Amniotic epithelial cell (primary cell): ENCODE measurements around the gene MRPS14.
A peak's percentile ranks its signal among the peaks of the same experiment; 100 is the strongest.

Source experiments
- DNase-seq: peaks from one replicate; pipeline ENCODE4 v3.0.0-alpha.2; 2010; ENCODE audit warnings: low read depth

Gene MRPS14

GRCh38 chr1:175019524-175019923 is 3.7 kb downstream of the MRPS14 start:
- no peak for DNase-seq

DNA sequence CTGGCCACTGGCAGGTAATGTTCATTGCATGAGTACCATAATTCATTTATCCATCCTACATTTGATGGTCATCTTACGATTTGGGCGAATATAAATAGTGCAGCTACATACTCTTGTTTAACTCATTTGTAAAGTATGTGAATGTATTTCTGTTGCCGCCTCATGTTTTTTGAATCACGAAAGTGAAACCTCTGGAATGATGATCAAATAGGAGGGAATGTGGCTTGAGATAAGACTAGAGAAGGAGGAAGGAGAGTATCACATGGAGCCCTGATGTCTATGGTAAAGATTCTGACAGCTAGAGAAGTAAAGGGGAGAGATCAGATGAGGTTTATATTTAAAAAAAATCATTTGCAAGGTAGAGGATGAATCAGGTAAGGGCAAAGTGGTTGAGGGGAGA is 8.0 kb downstream of the MRPS14 start:
- peak; percentile 88 for DNase-seq

- DNase-seq = no peak
Observed at GRCh38 chr1:175013445-175013844, 9.8 kb downstream of the MRPS14 start.

DNA sequence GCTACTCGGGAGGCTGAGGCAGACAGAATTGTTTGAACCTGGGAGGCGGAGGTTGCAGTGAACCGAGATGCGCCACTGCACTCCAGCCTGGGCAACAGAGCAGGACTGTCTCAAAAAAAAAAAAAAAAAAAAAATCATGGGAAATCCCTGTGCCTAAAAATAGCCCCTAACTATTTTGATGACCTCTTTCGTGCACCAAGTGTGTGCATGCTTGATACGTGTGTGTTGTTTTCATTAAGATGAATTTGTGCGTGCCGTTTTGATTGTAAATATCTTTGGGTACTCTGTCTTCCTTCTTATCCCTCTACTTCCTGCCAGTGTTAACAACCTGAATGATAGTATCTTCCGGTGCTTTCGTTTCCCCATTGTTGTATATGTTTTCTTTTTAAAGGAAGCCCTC is 13.7 kb downstream of the MRPS14 start:
- no peak for DNase-seq

GRCh38 chr1:175005085-175005783 is 18.0 kb downstream of the MRPS14 start:
- DNase-seq = peak; percentile 73

- DNase-seq = no peak
Observed at GRCh38 chr1:175003521-175003920, 19.7 kb downstream of the MRPS14 start.

- no peak for DNase-seq
Observed at GRCh38 chr1:175002910-175003517, 20.2 kb downstream of the MRPS14 start.

- DNase-seq = no peak
Observed at GRCh38 chr1:175000697-175001187, 22.5 kb downstream of the MRPS14 start.

GRCh38 chr1:174999936-175000696 is 23.1 kb downstream of the MRPS14 start, which contains the start of gene CACYBP:
TSS of gene CACYBP (plus strand) at chr1:174999947. CDS start at chr1:175000181, 234 bp downstream.
- no peak for DNase-seq

DNA sequence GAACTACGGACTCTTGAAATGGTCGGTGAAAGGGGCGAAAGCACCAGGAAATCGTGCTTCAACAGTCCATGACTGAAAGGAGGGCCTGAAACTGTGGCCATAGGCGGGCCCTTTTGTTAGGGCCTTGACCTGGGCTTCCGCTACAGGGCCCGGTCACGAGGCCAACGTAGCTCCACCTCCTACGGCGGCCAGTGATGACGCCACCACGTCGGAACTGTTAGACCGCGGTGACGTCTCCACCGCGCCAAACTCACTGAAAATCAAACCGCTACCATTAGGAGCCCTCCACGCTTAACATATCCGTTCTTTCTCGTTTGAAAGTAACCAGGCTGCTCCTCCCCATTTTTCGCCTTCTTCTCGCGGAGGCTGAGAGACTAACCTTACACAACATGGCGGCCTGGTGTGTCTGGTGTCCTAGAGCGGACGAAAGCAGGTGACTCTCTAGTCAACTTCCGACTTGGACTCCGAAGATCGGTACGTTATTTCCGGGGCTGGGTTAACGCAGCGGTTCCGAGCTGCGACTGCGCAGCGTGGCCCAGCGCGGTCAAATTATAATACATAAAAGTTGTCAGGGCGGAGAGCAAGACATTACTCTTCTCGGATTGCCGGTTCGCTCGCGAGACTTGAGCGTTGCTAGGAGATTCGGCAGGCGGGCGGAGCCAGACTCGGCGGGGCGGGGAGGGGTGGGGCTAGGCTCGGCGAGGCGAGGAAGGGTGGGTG is 23.8 kb downstream of the MRPS14 start:
- DNase-seq = peak; percentile 99

- peak; percentile 52 for DNase-seq
Observed at GRCh38 chr1:174998569-174999215, 24.5 kb downstream of the MRPS14 start.

DNA sequence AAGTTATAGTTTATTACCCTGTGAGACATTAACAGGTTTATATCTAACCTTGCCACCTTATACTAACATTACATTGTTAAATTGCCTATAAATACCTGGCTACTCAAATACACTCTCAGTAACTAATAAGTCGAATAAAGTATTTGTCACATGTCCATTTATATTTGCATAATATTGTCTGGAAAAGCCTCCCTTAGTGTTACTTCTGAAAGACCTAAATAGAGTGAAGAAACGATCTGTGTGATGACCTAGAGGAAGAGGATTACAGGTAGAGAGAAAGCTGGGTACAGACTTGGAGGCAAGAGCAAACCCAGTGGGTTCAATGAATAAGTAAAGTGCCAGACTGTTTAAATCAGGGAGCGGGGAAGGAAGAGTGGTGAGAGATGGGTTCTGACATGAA is 26.2 kb downstream of the MRPS14 start:
- DNase-seq = no peak

DNA sequence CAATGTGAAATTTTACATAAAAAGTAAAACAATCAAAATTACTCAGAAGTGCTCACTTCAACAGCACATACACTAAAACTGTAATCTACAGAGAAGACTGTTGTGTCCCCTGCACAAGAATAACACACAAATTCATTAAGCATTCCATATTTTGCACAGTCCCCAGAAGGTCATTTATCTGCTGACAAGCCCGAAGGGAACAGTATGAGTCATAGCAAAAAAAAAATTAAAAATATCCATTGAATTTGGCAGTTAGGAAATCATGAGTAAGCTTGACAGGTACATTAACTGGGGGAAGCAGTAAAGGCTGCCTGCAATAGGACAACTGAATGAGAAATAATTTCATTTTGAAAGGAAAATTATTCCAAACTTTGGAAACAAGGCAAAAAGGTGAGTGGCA is 26.7 kb downstream of the MRPS14 start:
- peak; percentile 44 for DNase-seq

GRCh38 chr1:174995916-174996315 is 27.3 kb downstream of the MRPS14 start:
- no peak for DNase-seq

- no peak for DNase-seq
Observed at GRCh38 chr1:174995121-174995520, 28.1 kb downstream of the MRPS14 start.

DNA sequence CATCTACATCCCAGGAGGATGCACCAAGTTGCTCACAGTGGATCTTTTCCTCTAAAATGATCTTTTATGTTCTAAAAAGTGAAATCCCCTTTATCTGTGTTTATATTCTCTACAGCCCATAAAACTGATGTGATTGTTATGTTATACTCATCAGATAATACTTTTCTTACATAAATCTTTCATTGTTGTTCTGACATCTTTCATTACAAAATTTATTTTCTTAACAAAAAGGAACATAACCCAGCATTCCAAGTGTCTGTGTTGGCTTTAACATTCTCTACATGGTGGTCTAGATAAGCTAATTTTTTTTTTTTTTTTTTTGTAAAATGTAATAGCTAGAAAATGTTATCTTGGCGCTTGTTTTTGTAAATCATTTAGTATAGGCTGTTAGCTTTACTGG is 31.8 kb downstream of the MRPS14 start:
- no peak for DNase-seq

DNA sequence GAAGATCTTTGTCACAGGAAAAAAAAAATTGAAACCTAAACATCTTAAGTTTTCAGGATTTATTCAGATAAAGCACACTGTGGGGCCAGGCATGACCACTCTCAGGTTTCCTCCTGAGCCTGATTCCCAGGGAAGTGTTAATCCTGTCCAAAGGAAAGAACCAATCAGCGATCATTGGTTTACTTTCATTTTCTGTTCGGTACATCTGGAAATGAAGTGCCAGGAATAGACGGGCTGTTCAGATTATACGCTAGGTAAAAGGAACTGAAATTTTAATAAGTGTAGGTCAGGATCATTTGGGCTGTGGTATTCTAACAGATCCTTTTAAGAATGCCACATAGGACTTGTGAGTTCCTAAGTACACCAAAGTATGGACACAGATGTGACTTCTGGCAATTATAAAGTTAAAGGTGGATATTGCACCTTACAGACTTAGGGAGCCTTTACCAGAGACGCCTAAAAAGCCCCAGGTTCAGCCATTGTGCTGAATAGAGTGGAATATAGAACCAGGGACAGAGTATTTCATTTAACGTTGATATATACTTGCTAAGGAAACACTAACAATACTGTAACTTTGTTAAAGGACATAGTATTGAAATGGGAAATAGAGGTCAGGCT is 32.7 kb downstream of the MRPS14 start:
- DNase-seq = peak; percentile 67

- DNase-seq = no peak
Observed at GRCh38 chr1:174989536-174990220, 33.5 kb downstream of the MRPS14 start.

DNA sequence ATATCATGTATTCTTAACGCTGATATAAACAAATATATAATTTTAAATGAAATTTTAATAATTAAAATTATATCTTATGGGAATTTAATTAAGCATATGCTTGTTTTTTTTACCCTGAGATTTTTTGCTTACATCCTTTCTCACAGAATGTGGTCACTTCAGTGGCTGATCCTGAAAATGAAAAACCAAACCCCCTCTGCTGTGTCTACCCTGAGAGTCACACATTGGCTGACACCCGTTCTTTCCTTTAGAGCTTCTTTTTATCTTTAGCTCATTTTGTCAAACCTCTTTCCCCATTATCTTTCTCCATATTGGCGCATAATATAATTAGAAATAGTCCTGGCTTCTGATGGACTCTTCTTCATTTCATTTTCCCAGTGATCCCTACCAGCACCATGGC is 34.2 kb downstream of the MRPS14 start:
- no peak for DNase-seq

- DNase-seq = no peak
Observed at GRCh38 chr1:174988539-174988938, 34.7 kb downstream of the MRPS14 start.

DNA sequence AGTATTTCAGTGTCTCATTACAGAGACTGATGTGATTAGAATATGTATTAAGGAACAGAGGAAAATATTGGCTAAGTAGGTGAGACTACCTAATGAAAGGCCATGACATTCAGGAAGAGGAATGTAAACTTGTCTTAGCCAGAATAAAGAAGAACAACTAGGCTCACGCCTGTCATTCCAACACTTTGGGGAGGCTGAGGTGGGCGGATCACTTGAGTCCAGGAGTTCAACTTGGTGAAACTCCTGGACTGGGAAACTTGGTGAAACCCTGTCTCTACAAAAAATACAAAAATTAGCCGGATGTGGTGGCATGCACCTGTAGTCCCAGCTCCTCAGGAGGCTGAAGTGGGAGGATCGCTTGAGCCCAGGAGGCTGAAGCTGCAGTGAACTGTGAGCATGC is 38.3 kb downstream of the MRPS14 start:
- no peak for DNase-seq
